Cardiac muscle cell (in vitro differentiated cells and primary cell): ENCODE measurements around the gene MRLN. TPM values are rescaled to one million over a fixed set of nuclear protein-coding genes. Genes with fewer than 3 reads are reported as not detected.
A peak's percentile ranks its signal among the peaks of the same experiment; 100 is the strongest.
"Not testable (repeated sequence)": the region's sequence is repeated elsewhere in the genome, so short reads cannot be mapped to it uniquely, and the experiment has no call there.

Experiments
- DNase-seq, 2 donors: peaks; one replicate each; pipeline versions ENCODE4 v3.0.0 to v3.0.0-alpha.2; 2010 to 2017; ENCODE audit warnings: low read depth in 1 of 2, low spot score in 1 of 2
- H3K27ac ChIP-seq: fragments of 200-600 bp; sonication (generic); 2 replicates; pipeline ENCODE4 v1.5.1; 2016
- H3K27me3 ChIP-seq: fragments of 200-600 bp; sonication (generic); 2 replicates; pipeline ENCODE4 v1.6.0; 2016; ENCODE audit warnings: control low read depth
- H3K36me3 ChIP-seq: fragments of 200-600 bp; sonication (generic); 2 replicates; pipeline ENCODE4 v1.5.1; 2016; ENCODE audit warnings: control low read depth
- H3K4me1 ChIP-seq: fragments of 200-600 bp; sonication (generic); 2 replicates; pipeline ENCODE4 v1.8.1; 2017; ENCODE audit warnings: low read depth, mild to moderate bottlenecking, mixed run types
- H3K4me3 ChIP-seq: fragments of 200-600 bp; sonication (generic); 2 replicates; pipeline ENCODE4 v1.5.1; 2016; ENCODE audit warnings: mild to moderate bottlenecking
- H3K9me3 ChIP-seq: fragments of 200-600 bp; sonication (generic); 2 replicates; pipeline ENCODE4 v1.5.1; 2017; ENCODE audit warnings: low read depth, mild to moderate bottlenecking, control low read depth
- CTCF ChIP-seq: IDR thresholded peaks from 2 replicates; pipeline ENCODE4 v1.5.1; 2012; ENCODE audit warnings: low read depth, mild to moderate bottlenecking, low read length
- polyA plus RNA-seq: library from polyadenylated mRNA; unstranded; fragments of >200 nt; fragmentation: Nextera tagmentation; extraction: Ambion mirVana; gene quantifications from 2 replicates; pipeline ENCODE4 v1.2.1, GENCODE V29; 2016
- total RNA-seq: library from RNA; depleted of rRNA; stranded (reverse); fragments of >200 nt; gene quantifications from 2 replicates; pipeline ENCODE4 v1.2.3, GENCODE V29; 2016

MRLN gene
- total RNA-seq (not detected in 2 replicates), polyA plus RNA-seq (not detected in 2 replicates)

- no peak within 1 kb of the TSS for H3K4me3 ChIP-seq
- H3K36me3 ChIP-seq: no peaks in the 10 kb centered on the region
- no peak for DNase-seq
- H3K27me3 ChIP-seq: no peaks in the 10 kb centered on the region
- no peak within 1 kb of the TSS for H3K27ac ChIP-seq
- no peaks in the 10 kb centered on the region for H3K9me3 ChIP-seq
- no peaks in the 10 kb centered on the region for H3K4me1 ChIP-seq
- no peak for TF ChIP-seq CTCF
Measured at GRCh38 chr10:59753267-59753666, at the start of gene MRLN. Gene MRLN, minus strand, starts transcription at chr10:59753455.

- Histone ChIP-seq H3K36me3 (peaks cover 26% of the 10 kb centered on the region), H3K4me3 (no peak overlapping the region), H3K9me3 (no peaks in the 10 kb centered on the region), H3K4me1 (no peaks in the 10 kb centered on the region), H3K27ac (no peak overlapping the region), H3K27me3 (no peaks in the 10 kb centered on the region)
- DNase-seq: no peak
- TF ChIP-seq CTCF: no peak
Measured at GRCh38 chr10:59801171-59801570, 47.9 kb upstream of the MRLN start.

- peaks cover 13% of the 10 kb centered on the region for H3K36me3 ChIP-seq
- H3K27ac ChIP-seq: no peak overlapping the region
- no peaks in the 10 kb centered on the region for H3K4me1 ChIP-seq
- DNase-seq: no peak
- no peaks in the 10 kb centered on the region for H3K9me3 ChIP-seq
- H3K4me3 ChIP-seq: no peak overlapping the region
- no peak for TF ChIP-seq CTCF
- no peaks in the 10 kb centered on the region for H3K27me3 ChIP-seq
Measured at GRCh38 chr10:59799421-59799820, 46.2 kb upstream of the MRLN start.

- Histone ChIP-seq H3K9me3 (no peaks in the 10 kb centered on the region), H3K4me3 (no peak overlapping the region), H3K27me3 (no peaks in the 10 kb centered on the region), H3K4me1 (peaks cover 3% of the 10 kb centered on the region), H3K27ac (no peak overlapping the region), H3K36me3 (peaks cover 30% of the 10 kb centered on the region)
- no peak for DNase-seq
- no peak for TF ChIP-seq CTCF
Measured at GRCh38 chr10:59793919-59794318, 40.7 kb upstream of the MRLN start.

GRCh38 chr10:59792812-59793211 lies 39.6 kb upstream of the MRLN start:
- TF ChIP-seq CTCF: no peak
- Histone ChIP-seq H3K9me3 (no peaks in the 10 kb centered on the region), H3K4me3 (no peak overlapping the region), H3K27me3 (no peaks in the 10 kb centered on the region), H3K36me3 (peaks cover 30% of the 10 kb centered on the region), H3K4me1 (peaks cover 3% of the 10 kb centered on the region), H3K27ac (no peak overlapping the region)
- DNase-seq: no peak

GRCh38 chr10:59791601-59792000 lies 38.3 kb upstream of the MRLN start:
- no peak for DNase-seq
- Histone ChIP-seq H3K9me3 (no peaks in the 10 kb centered on the region), H3K27me3 (no peaks in the 10 kb centered on the region), H3K4me1 (peaks cover 3% of the 10 kb centered on the region), H3K4me3 (no peak overlapping the region), H3K36me3 (peaks cover 30% of the 10 kb centered on the region), H3K27ac (no peak overlapping the region)
- TF ChIP-seq CTCF: no peak

- DNase-seq, H3K27me3 ChIP-seq: not testable (repeated sequence)
- peaks cover 30% of the 10 kb centered on the region for H3K36me3 ChIP-seq
Measured at GRCh38 chr10:59790080-59790479, 36.8 kb upstream of the MRLN start.

GRCh38 chr10:59788914-59789313 lies 35.7 kb upstream of the MRLN start:
- H3K27ac ChIP-seq: peak overlapping the region; percentile 39
- DNase-seq, H3K4me1 ChIP-seq, H3K9me3 ChIP-seq, H3K4me3 ChIP-seq, H3K27me3 ChIP-seq: not testable (repeated sequence)
- peaks cover 22% of the 10 kb centered on the region for H3K36me3 ChIP-seq

More at GRCh38 chr10:59790080-59790479, 36.8 kb upstream of the MRLN start:
- not testable (repeated sequence) for H3K27ac ChIP-seq, H3K4me3 ChIP-seq, H3K9me3 ChIP-seq, H3K4me1 ChIP-seq

- H3K4me3 ChIP-seq, H3K27me3 ChIP-seq, H3K36me3 ChIP-seq, H3K9me3 ChIP-seq, H3K27ac ChIP-seq, DNase-seq, H3K4me1 ChIP-seq: not testable (repeated sequence)
Measured at GRCh38 chr10:59787032-59787431, 33.8 kb upstream of the MRLN start.
